HepG2 (cell line): ENCODE data around the gene RAB3D. TPM values are rescaled to one million over a fixed set of nuclear protein-coding genes. Genes with fewer than 3 reads are reported as not detected.
A peak's percentile ranks its signal among the peaks of the same experiment; 100 is the strongest.

Source experiments
- CEBPG ChIP-seq: IDR thresholded peaks from 2 replicates; pipeline ENCODE4 v1.6.1; 2016
- DNMT3B ChIP-seq: conservative IDR thresholded peaks from 2 replicates; pipeline ENCODE4 v1.6.1; 2016; ENCODE audit warnings: missing biosample characterization, control low read depth
- ELF1 ChIP-seq: sonication (generic); formaldehyde crosslinking; IDR thresholded peaks from 2 replicates; pipeline ENCODE4 v1.4.0; 2020; ENCODE audit warnings: missing genetic modification reagents
- FOXC1 ChIP-seq: sonication (generic); formaldehyde crosslinking; IDR thresholded peaks from 2 replicates; pipeline ENCODE4 v1.8.0; 2022; ENCODE audit warnings: mild to moderate bottlenecking, missing genetic modification reagents, borderline replicate concordance
- MTF1 ChIP-seq: sonication (generic); formaldehyde crosslinking; IDR thresholded peaks from 2 replicates; pipeline ENCODE4 v1.5.0; 2020; ENCODE audit warnings: missing genetic modification reagents
- PPARG ChIP-seq: conservative IDR thresholded peaks from 2 replicates; pipeline ENCODE4 v1.6.1; 2016; ENCODE audit warnings: missing biosample characterization, missing genetic modification reagents
- RORA ChIP-seq: sonication (generic); formaldehyde crosslinking; IDR thresholded peaks from 2 replicates; pipeline ENCODE4 v1.5.0; 2020; ENCODE audit warnings: mild to moderate bottlenecking, missing genetic modification reagents, moderate library complexity
- WIZ ChIP-seq: sonication (generic); formaldehyde crosslinking; IDR thresholded peaks from 2 replicates; pipeline ENCODE4 v1.5.1; 2020; ENCODE audit warnings: mild to moderate bottlenecking, missing genetic modification reagents
- ZBTB26 ChIP-seq: IDR thresholded peaks from 2 replicates; pipeline ENCODE4 v1.6.1; 2016; ENCODE audit warnings: missing compliant biosample characterization, missing genetic modification reagents, borderline replicate concordance
- ZBTB42 ChIP-seq: sonication (generic); formaldehyde crosslinking; IDR thresholded peaks from 2 replicates; pipeline ENCODE4 v1.5.0; 2020; ENCODE audit warnings: mild to moderate bottlenecking, missing genetic modification reagents
- ZKSCAN5 ChIP-seq: sonication (generic); formaldehyde crosslinking; IDR thresholded peaks from 2 replicates; pipeline ENCODE4 v1.5.1; 2020; ENCODE audit warnings: mild to moderate bottlenecking, missing genetic modification reagents
- ZNF343 ChIP-seq: sonication (generic); formaldehyde crosslinking; IDR thresholded peaks from 2 replicates; pipeline ENCODE4 v1.4.0; 2020; ENCODE audit warnings: mild to moderate bottlenecking, missing genetic modification reagents
- ZNF530 ChIP-seq: sonication (generic); formaldehyde crosslinking; IDR thresholded peaks from 2 replicates; pipeline ENCODE4 v1.5.0; 2020; ENCODE audit warnings: low read depth, mild to moderate bottlenecking, missing genetic modification reagents
- ZNF605 ChIP-seq: sonication (generic); formaldehyde crosslinking; IDR thresholded peaks from 2 replicates; pipeline ENCODE4 v1.8.0; 2022; ENCODE audit warnings: mild to moderate bottlenecking, missing genetic modification reagents
- ZNF768 ChIP-seq: sonication (generic); formaldehyde crosslinking; IDR thresholded peaks from 2 replicates; pipeline ENCODE4 v1.4.0; 2020; ENCODE audit warnings: missing genetic modification reagents
- ZNF782 ChIP-seq: sonication (generic); formaldehyde crosslinking; IDR thresholded peaks from 2 replicates; pipeline ENCODE4 v1.4.0; 2020; ENCODE audit warnings: missing genetic modification reagents, mild to moderate bottlenecking, borderline replicate concordance
- ZNF883 ChIP-seq: sonication (generic); formaldehyde crosslinking; IDR thresholded peaks from 2 replicates; pipeline ENCODE4 v1.5.1; 2020; ENCODE audit warnings: mild to moderate bottlenecking, missing genetic modification reagents; ENCODE audit errors: not compliant biosample characterization
- polyA plus RNA-seq, 8 experiments: library from polyadenylated mRNA; depleted of rRNA in 3 of 8; stranded (reverse) in 7 of 8; unstranded in 1 of 8; fragments of >200 nt; fragmentation: Illumina TruSeq in 4 of 8; extraction: Trizol in 4 of 8; gene quantifications; 2 replicates each; pipeline versions ENCODE4 v1.2.1 to v1.2.3, GENCODE V29; 2011 to 2016; ENCODE audit warnings: low read depth in 4 of 8, missing spikeins in 1 of 8, mixed read lengths in 1 of 8; ENCODE audit not compliant: insufficient read depth in 1 of 8
- total RNA-seq, 5 experiments: library from RNA; depleted of rRNA; stranded (reverse); fragments of >200 nt; fragmentation: Illumina TruSeq; extraction: Trizol; gene quantifications; 2 replicates each; pipeline ENCODE4 v1.2.3, GENCODE V29; 2016; ENCODE audit warnings: low read depth in 1 of 5
- TF ChIP-seq, protein P1 (sequence below): sonication (generic); formaldehyde crosslinking; IDR thresholded peaks from 2 replicates; pipeline ENCODE4 v1.5.1; 2020; ENCODE audit warnings: missing genetic modification reagents, mild to moderate bottlenecking, borderline replicate concordance
- TF ChIP-seq, protein P2 (sequence below), 2 experiments: IDR thresholded peaks; 2 replicates each; pipeline ENCODE4 v1.6.1; 2011 to 2012; ENCODE audit warnings: low read length in 2 of 2, borderline replicate concordance in 1 of 2, low read depth in 1 of 2, mild to moderate bottlenecking in 1 of 2, moderate library complexity in 1 of 2
- TF ChIP-seq, protein P3 (sequence below): sonication (generic); formaldehyde crosslinking; IDR thresholded peaks from 2 replicates; pipeline ENCODE4 v1.5.0; 2020; ENCODE audit warnings: mild to moderate bottlenecking, missing genetic modification reagents, moderate library complexity

The RAB3D gene
- total and polyA plus RNA-seq, 2 of the 13 experiments (the other 11 are each of a cell fraction or from before 2014, with no cell fraction given), result 2.0 to 16.1 TPM

- TF ChIP-seq, protein P1, sequence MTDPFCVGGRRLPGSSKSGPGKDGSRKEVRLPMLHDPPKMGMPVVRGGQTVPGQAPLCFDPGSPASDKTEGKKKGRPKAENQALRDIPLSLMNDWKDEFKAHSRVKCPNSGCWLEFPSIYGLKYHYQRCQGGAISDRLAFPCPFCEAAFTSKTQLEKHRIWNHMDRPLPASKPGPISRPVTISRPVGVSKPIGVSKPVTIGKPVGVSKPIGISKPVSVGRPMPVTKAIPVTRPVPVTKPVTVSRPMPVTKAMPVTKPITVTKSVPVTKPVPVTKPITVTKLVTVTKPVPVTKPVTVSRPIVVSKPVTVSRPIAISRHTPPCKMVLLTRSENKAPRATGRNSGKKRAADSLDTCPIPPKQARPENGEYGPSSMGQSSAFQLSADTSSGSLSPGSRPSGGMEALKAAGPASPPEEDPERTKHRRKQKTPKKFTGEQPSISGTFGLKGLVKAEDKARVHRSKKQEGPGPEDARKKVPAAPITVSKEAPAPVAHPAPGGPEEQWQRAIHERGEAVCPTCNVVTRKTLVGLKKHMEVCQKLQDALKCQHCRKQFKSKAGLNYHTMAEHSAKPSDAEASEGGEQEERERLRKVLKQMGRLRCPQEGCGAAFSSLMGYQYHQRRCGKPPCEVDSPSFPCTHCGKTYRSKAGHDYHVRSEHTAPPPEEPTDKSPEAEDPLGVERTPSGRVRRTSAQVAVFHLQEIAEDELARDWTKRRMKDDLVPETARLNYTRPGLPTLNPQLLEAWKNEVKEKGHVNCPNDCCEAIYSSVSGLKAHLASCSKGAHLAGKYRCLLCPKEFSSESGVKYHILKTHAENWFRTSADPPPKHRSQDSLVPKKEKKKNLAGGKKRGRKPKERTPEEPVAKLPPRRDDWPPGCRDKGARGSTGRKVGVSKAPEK (CRISPR knock-in tag), result no peak
- TF ChIP-seq ZNF530 (CRISPR knock-in tag) (no peak), DNMT3B (CRISPR knock-in tag) (no peak), PPARG (CRISPR knock-in tag) (peak; percentile 75), ELF1 (peak; percentile 45; the same call in 1 of the 2 replicates), ZKSCAN5 (CRISPR knock-in tag) (no peak), CEBPG (CRISPR knock-in tag) (peak; percentile 50), ZBTB26 (CRISPR knock-in tag) (peak; percentile 70; the same call in 1 of the 2 replicates), MTF1 (CRISPR knock-in tag) (no peak), RORA (CRISPR knock-in tag) (no peak), ZNF605 (CRISPR knock-in tag) (no peak), ZBTB42 (CRISPR knock-in tag) (no peak), ZNF883 (CRISPR knock-in tag) (peak; percentile 83), ZNF782 (CRISPR knock-in tag) (peak; percentile 79; the same call in 1 of the 2 replicates), ZNF343 (CRISPR knock-in tag) (no peak), ZNF768 (CRISPR knock-in tag) (peak; percentile 95), FOXC1 (peak; percentile 82), WIZ (CRISPR knock-in tag) (no peak; the same call in 1 of the 2 replicates)
- TF ChIP-seq, protein P2, sequence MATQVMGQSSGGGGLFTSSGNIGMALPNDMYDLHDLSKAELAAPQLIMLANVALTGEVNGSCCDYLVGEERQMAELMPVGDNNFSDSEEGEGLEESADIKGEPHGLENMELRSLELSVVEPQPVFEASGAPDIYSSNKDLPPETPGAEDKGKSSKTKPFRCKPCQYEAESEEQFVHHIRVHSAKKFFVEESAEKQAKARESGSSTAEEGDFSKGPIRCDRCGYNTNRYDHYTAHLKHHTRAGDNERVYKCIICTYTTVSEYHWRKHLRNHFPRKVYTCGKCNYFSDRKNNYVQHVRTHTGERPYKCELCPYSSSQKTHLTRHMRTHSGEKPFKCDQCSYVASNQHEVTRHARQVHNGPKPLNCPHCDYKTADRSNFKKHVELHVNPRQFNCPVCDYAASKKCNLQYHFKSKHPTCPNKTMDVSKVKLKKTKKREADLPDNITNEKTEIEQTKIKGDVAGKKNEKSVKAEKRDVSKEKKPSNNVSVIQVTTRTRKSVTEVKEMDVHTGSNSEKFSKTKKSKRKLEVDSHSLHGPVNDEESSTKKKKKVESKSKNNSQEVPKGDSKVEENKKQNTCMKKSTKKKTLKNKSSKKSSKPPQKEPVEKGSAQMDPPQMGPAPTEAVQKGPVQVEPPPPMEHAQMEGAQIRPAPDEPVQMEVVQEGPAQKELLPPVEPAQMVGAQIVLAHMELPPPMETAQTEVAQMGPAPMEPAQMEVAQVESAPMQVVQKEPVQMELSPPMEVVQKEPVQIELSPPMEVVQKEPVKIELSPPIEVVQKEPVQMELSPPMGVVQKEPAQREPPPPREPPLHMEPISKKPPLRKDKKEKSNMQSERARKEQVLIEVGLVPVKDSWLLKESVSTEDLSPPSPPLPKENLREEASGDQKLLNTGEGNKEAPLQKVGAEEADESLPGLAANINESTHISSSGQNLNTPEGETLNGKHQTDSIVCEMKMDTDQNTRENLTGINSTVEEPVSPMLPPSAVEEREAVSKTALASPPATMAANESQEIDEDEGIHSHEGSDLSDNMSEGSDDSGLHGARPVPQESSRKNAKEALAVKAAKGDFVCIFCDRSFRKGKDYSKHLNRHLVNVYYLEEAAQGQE (IDR thresholded peaks at IDR 0.05; ENCODE audit: borderline replicate concordance in 1 of 2, low read depth in 1 of 2, low read length in 2 of 2), result peak in 1 of 2 experiments; percentile 18; a peak in 1 of 4 replicates
- TF ChIP-seq, protein P3, sequence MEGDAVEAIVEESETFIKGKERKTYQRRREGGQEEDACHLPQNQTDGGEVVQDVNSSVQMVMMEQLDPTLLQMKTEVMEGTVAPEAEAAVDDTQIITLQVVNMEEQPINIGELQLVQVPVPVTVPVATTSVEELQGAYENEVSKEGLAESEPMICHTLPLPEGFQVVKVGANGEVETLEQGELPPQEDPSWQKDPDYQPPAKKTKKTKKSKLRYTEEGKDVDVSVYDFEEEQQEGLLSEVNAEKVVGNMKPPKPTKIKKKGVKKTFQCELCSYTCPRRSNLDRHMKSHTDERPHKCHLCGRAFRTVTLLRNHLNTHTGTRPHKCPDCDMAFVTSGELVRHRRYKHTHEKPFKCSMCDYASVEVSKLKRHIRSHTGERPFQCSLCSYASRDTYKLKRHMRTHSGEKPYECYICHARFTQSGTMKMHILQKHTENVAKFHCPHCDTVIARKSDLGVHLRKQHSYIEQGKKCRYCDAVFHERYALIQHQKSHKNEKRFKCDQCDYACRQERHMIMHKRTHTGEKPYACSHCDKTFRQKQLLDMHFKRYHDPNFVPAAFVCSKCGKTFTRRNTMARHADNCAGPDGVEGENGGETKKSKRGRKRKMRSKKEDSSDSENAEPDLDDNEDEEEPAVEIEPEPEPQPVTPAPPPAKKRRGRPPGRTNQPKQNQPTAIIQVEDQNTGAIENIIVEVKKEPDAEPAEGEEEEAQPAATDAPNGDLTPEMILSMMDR, result peak; percentile 95
Observed at GRCh38 chr19:11380653-11381537, 41.4 kb upstream of the RAB3D start (continued).
